ENCODE results near the gene FLOT2.
"Not testable (repeated sequence)": the region's sequence is repeated elsewhere in the genome, so short reads cannot be mapped to it uniquely, and the experiment has no call there.

FLOT2 gene

GRCh38 chr17:28916302-28916934 is 18.9 kb upstream of the FLOT2 start:
- no peak for FAIRE-seq

- no peak for FAIRE-seq
These were observed 15.4 kb upstream of the FLOT2 start for GRCh38 chr17:28912938-28913333.

GRCh38 chr17:28912281-28912937 is 14.9 kb upstream of the FLOT2 start:
- no peak for FAIRE-seq

- FAIRE-seq: no peak
These were observed 14.0 kb upstream of the FLOT2 start for GRCh38 chr17:28911411-28912045.

- no peak for FAIRE-seq
These were observed 13.0 kb upstream of the FLOT2 start for GRCh38 chr17:28910534-28910933.

GRCh38 chr17:28908640-28909167 is 11.2 kb upstream of the FLOT2 start:
- FAIRE-seq: no peak

- no peak for FAIRE-seq
These were observed 10.4 kb upstream of the FLOT2 start for GRCh38 chr17:28907709-28908475.

GRCh38 chr17:28906706-28907438 is 9.3 kb upstream of the FLOT2 start:
- no peak for FAIRE-seq

GRCh38 chr17:28906276-28906675 is 8.7 kb upstream of the FLOT2 start:
- no peak for FAIRE-seq

GRCh38 chr17:28904800-28905199 is 7.3 kb upstream of the FLOT2 start:
- no peak for FAIRE-seq

GRCh38 chr17:28903546-28903841 is 6.0 kb upstream of the FLOT2 start:
- not testable (repeated sequence) for FAIRE-seq

GRCh38 chr17:28902819-28903545 is 5.4 kb upstream of the FLOT2 start, which contains the start of gene DHRS13:
Gene DHRS13 (minus strand): TSS chr17:28903079. CDS start chr17:28902944, 135 bp downstream.
- FAIRE-seq: no peak

- FAIRE-seq: no peak
These were observed 4.6 kb upstream of the FLOT2 start for GRCh38 chr17:28901866-28902818.

GRCh38 chr17:28900986-28901726 is 3.6 kb upstream of the FLOT2 start:
- no peak for FAIRE-seq

GRCh38 chr17:28899212-28899815 is 1.8 kb upstream of the FLOT2 start:
- no peak for FAIRE-seq

GRCh38 chr17:28898527-28898955 is 1.0 kb upstream of the FLOT2 start:
- FAIRE-seq: no peak

GRCh38 chr17:28897769-28898526 is 415 bp upstream of the FLOT2 start:
- FAIRE-seq: no peak

- FAIRE-seq: no peak
These were observed 1.0 kb downstream of the FLOT2 start for GRCh38 chr17:28896491-28896883.
